22Rv1 (cell line): ENCODE results near the gene SLC5A8.

Source experiments
- H3K27ac ChIP-seq: fragments of 450-650 bp; 2 replicates; pipeline ENCODE4 v1.5.1; 2017
- ZFX ChIP-seq: fragments of 450-650 bp; IDR thresholded peaks from 2 replicates; pipeline ENCODE4 v1.6.1; 2017; ENCODE audit warnings: antibody characterized with exemption, borderline replicate concordance
- TF ChIP-seq, protein P1 (sequence below): fragments of 450-650 bp; IDR thresholded peaks from 2 replicates; pipeline ENCODE4 v1.5.1; 2017; ENCODE audit warnings: mild to moderate bottlenecking

The SLC5A8 gene

GRCh38 chr12:101116911-101117310 is 93.1 kb downstream of the SLC5A8 start:
- TF ChIP-seq, protein P1, sequence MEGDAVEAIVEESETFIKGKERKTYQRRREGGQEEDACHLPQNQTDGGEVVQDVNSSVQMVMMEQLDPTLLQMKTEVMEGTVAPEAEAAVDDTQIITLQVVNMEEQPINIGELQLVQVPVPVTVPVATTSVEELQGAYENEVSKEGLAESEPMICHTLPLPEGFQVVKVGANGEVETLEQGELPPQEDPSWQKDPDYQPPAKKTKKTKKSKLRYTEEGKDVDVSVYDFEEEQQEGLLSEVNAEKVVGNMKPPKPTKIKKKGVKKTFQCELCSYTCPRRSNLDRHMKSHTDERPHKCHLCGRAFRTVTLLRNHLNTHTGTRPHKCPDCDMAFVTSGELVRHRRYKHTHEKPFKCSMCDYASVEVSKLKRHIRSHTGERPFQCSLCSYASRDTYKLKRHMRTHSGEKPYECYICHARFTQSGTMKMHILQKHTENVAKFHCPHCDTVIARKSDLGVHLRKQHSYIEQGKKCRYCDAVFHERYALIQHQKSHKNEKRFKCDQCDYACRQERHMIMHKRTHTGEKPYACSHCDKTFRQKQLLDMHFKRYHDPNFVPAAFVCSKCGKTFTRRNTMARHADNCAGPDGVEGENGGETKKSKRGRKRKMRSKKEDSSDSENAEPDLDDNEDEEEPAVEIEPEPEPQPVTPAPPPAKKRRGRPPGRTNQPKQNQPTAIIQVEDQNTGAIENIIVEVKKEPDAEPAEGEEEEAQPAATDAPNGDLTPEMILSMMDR, result no peak
- no peak for TF ChIP-seq ZFX
- H3K27ac ChIP-seq, result no peak overlapping the region

GRCh38 chr12:101115326-101115725 is 94.7 kb downstream of the SLC5A8 start:
- TF ChIP-seq, protein P1, result no peak
- no peak for TF ChIP-seq ZFX

DNA sequence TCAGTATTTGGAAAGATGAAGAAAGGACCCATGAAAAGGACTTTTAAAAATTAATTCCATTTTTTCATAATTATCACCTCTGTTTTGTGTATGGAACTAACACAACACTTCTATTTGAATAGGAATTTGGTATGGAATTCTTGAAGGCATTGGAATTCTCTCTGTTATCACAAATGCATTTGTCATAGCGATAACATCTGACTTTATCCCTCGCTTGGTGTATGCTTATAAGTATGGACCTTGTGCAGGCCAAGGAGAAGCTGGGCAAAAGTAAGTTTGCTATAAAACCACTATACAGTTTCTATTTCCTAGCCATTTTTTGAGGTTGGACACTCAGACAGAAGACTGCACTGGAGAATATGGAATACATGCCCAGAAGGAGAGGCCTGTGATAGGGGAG is 98.6 kb downstream of the SLC5A8 start:
- no peak for TF ChIP-seq ZFX
- TF ChIP-seq, protein P1, result no peak
- H3K27ac ChIP-seq, result no peak overlapping the region

More at GRCh38 chr12:101115326-101115725, 94.7 kb downstream of the SLC5A8 start:
- H3K27ac ChIP-seq, result no peak overlapping the region

- no peak for TF ChIP-seq ZFX
- TF ChIP-seq, protein P1, result no peak
- no peak overlapping the region for H3K27ac ChIP-seq
Observed at GRCh38 chr12:101110866-101111265, 99.2 kb downstream of the SLC5A8 start.

DNA sequence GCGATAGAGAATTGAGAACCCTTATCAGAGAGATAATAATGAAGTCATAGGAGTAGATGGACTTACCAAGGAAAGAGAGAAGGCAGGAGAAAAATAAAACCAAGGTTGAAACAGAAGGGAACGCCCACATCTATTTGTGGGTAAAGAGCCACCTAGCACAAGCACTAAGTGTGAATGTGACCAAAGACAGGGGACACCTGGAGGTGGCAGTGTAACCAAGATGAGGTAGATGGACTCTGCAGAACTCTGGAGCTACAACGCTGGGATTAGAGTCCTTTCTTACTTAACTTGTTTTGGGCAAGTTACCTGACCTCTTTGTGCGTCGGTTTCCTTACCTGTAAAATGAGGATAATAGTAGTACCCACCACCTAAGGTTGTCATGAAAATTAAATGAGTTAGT is 101.9 kb downstream of the SLC5A8 start:
- TF ChIP-seq, protein P1, result peak; percentile 21; the same call in 1 of the 2 replicates
- TF ChIP-seq ZFX, result no peak
- H3K27ac ChIP-seq, result no peak overlapping the region

GRCh38 chr12:101107032-101107763 is 102.8 kb downstream of the SLC5A8 start:
- TF ChIP-seq, protein P1, result no peak
- no peak for TF ChIP-seq ZFX
- no peak overlapping the region for H3K27ac ChIP-seq
